Activated T-cell treated with anti-CD3 and anti-CD28 coated beads, Interleukin-2, amount 50 U/mL, for 4 hours (primary cell): ENCODE results near the gene MYO3B. TPM values are rescaled to one million over a fixed set of nuclear protein-coding genes. Genes with fewer than 3 reads are reported as not detected.
"Not testable (repeated sequence)": the region's sequence is repeated elsewhere in the genome, so short reads cannot be mapped to it uniquely, and the experiment has no call there.

ENCODE experiments used
- ATAC-seq, 2 donors: fragments of 200-7000 bp; cut with Tn5 transposase; one replicate each; pipeline ENCODE4 v1.10.0; 2021
- DNase-seq: peaks from one replicate; pipeline ENCODE4 v3.0.0-alpha.2; 2020
- H3K27me3 Mint-ChIP-seq: one replicate; pipeline ENCODE4 v1.8.0; 2021; ENCODE audit warnings: low read depth, mixed read lengths
- H3K36me3 Mint-ChIP-seq: one replicate; pipeline ENCODE4 v1.8.0; 2022; ENCODE audit warnings: mixed read lengths; ENCODE audit not compliant: insufficient read depth
- H3K4me1 Mint-ChIP-seq: one replicate; pipeline ENCODE4 v1.8.0; 2021; ENCODE audit warnings: low read depth, mixed read lengths
- H3K4me3 Mint-ChIP-seq: one replicate; pipeline ENCODE4 v1.8.0; 2021; ENCODE audit warnings: mild to moderate bottlenecking, moderate library complexity, mixed read lengths
- H3K9me3 Mint-ChIP-seq: one replicate; pipeline ENCODE4 v1.8.0; 2021; ENCODE audit warnings: mixed read lengths
- total RNA-seq, 3 donors: library from RNA; stranded (reverse); gene quantifications; one replicate each; pipeline ENCODE4 v1.2.1, GENCODE V29; 2021

The MYO3B gene
- total RNA-seq, 3 donors from 2014 or later: 0.08 TPM

GRCh38 chr2:170433448-170433847 lies 255.5 kb downstream of the MYO3B start:
- no peak for ATAC-seq
- no peak overlapping the region for H3K4me3 Mint-ChIP-seq
- H3K9me3 Mint-ChIP-seq: no peaks in the 10 kb centered on the region
- H3K36me3 Mint-ChIP-seq: no peaks in the 10 kb centered on the region
- H3K4me1 Mint-ChIP-seq: peaks cover 22% of the 10 kb centered on the region
- DNase-seq: no peak
- H3K27me3 Mint-ChIP-seq: peaks cover 4% of the 10 kb centered on the region

DNA sequence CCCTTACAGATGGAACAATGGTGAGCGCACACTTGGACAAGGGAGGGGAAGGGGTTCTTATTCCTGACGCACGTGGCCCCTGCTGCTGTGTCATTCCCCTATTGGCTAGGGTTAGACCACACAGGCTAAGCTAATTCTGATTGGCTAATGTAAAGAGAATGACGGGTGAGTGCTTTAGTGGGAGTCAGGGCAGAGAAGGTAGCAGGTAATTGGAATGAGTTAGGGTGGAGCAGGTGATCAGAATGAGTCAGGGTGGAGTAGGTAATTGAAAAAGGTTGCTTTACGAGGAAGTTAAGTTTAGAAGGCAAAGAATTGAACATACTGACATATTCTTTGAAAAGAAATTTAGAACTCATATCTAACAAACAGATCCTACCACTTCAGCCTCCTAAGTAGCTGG lies 256.4 kb downstream of the MYO3B start:
- DNase-seq, H3K27me3 Mint-ChIP-seq, H3K4me3 Mint-ChIP-seq, ATAC-seq, H3K9me3 Mint-ChIP-seq, H3K36me3 Mint-ChIP-seq: not testable (repeated sequence)
- H3K4me1 Mint-ChIP-seq: peaks cover 22% of the 10 kb centered on the region

DNA sequence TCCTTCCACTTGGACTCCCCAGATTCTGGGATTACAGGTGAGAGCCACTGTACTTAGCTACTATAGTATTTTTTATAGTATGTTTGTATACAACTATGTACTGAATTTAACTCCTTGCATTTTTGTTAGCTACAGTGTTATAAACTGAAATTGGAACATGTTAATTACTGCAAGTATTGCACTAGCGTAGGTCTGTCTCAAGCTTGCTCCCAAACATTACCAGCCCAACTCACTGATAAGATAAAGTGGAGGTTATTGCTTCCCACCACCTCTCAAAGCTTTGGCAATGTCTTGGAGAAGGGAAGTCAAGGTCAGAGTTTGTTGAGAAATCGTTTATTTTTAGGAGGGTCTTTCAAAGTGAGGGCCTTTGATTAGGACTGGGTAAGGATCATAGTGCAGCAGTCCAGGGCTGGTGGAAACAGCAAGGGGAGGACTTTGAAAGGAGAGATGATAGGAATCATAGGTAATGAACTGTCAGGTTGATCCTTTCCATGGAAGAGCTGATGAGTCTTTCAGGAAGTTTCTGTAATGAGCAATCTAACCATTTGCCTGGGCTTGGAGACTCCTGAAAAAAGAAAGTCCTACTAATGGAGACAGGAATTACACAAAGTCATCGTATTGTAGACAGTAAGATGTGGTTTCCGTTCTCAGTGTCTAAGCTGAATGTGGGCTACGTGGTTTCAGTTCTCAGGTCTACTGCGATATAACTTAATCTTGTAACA lies 257.1 kb downstream of the MYO3B start:
- ATAC-seq (peak; percentile 73 to 78), DNase-seq (no peak)
- Mint-ChIP-seq H3K36me3 (no peaks in the 10 kb centered on the region), H3K4me1 (peaks cover 22% of the 10 kb centered on the region), H3K27me3 (peaks cover 2% of the 10 kb centered on the region), H3K4me3 (no peak overlapping the region), H3K9me3 (no peaks in the 10 kb centered on the region)

- DNase-seq: no peak
- Mint-ChIP-seq H3K9me3 (no peaks in the 10 kb centered on the region), H3K27me3 (peaks cover 6% of the 10 kb centered on the region), H3K4me3 (no peak overlapping the region), H3K36me3 (no peaks in the 10 kb centered on the region), H3K4me1 (peaks cover 22% of the 10 kb centered on the region)
- ATAC-seq: peak in 1 of 2 donors; percentile 32
These were observed 258.4 kb downstream of the MYO3B start for GRCh38 chr2:170436077-170436943.

DNA sequence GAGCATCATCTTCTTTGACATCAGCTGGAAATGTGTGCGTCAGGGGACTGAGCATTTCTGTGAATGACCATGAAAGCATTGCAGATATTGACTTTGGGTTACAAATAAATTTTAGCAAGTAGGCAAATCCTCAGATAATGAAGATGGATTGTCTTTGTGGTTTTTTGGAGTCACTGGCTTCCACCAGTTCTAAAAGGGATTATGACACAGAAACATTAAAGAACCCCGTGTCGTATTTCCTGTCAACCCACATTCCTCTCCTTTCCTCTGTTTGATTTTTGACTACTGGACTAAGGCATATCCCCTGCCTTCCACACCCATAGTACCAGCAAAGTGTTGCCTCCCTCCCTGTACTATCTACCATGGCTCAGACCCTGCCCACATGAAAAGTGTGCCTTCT lies 268.1 kb downstream of the MYO3B start:
- Mint-ChIP-seq H3K9me3 (no peaks in the 10 kb centered on the region), H3K4me3 (no peak overlapping the region), H3K27me3 (peaks cover 11% of the 10 kb centered on the region), H3K4me1 (no peaks in the 10 kb centered on the region), H3K36me3 (no peaks in the 10 kb centered on the region)
- ATAC-seq: no peak
- no peak for DNase-seq

GRCh38 chr2:170449034-170449433 lies 271.1 kb downstream of the MYO3B start:
- peaks cover 4% of the 10 kb centered on the region for H3K27me3 Mint-ChIP-seq
- no peak for DNase-seq
- H3K4me3 Mint-ChIP-seq: no peak overlapping the region
- no peaks in the 10 kb centered on the region for H3K36me3 Mint-ChIP-seq
- H3K4me1 Mint-ChIP-seq: no peaks in the 10 kb centered on the region
- H3K9me3 Mint-ChIP-seq: no peaks in the 10 kb centered on the region
- ATAC-seq: no peak

GRCh38 chr2:170454471-170455372 lies 276.8 kb downstream of the MYO3B start:
- ATAC-seq (no peak), DNase-seq (no peak)
- Mint-ChIP-seq H3K4me1 (no peaks in the 10 kb centered on the region), H3K36me3 (no peaks in the 10 kb centered on the region), H3K27me3 (no peaks in the 10 kb centered on the region), H3K4me3 (no peak overlapping the region), H3K9me3 (no peaks in the 10 kb centered on the region)

- Mint-ChIP-seq H3K4me3 (no peak overlapping the region), H3K4me1 (no peaks in the 10 kb centered on the region), H3K27me3 (peaks cover under 1% of the 10 kb centered on the region), H3K9me3 (no peaks in the 10 kb centered on the region), H3K36me3 (no peaks in the 10 kb centered on the region)
- DNase-seq: no peak
- ATAC-seq: no peak
These were observed 277.9 kb downstream of the MYO3B start for GRCh38 chr2:170455617-170456426.

DNA sequence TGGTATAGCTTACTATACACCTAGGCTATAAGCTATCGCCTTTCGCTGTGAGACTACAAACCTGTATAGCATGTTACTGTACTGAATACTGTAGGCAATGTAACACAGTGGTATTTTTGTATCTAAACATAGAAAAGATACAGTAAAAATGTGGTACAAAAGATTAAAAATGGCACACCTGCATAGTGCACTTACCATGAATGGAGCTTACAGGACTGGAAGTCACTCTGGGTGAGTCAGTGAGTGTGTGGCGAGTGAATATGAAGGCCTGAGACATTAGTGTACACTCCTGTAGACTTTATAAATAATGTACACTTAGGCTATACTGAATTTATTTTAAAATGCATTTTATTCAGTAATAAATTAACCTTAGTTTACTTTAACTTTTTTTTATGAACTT lies 279.0 kb downstream of the MYO3B start:
- ATAC-seq (no peak), DNase-seq (no peak)
- no peaks in the 10 kb centered on the region for H3K36me3 Mint-ChIP-seq
- H3K4me3 Mint-ChIP-seq: no peak overlapping the region
- no peaks in the 10 kb centered on the region for H3K4me1 Mint-ChIP-seq
- no peaks in the 10 kb centered on the region for H3K9me3 Mint-ChIP-seq
- H3K27me3 Mint-ChIP-seq: peaks cover 1% of the 10 kb centered on the region

DNA sequence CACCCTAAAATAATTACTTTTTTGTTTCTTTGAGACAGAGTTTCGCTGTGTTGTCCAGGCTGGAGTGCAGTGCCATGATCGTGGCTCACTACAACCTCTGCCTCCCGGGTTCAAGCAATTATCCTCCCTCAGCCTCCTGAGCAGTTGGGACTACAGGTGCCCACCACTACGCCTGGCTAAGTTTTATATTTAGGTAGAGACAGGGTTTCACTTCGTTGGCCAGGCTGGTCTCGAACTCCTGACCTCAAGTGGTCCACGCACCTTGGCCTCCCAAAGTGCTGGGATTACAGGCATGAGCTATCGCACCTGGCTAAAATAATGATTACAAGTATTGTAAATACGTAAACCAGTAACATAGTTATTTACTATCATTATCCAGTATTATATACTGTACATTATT lies 279.8 kb downstream of the MYO3B start:
- H3K4me1 Mint-ChIP-seq: no peaks in the 10 kb centered on the region
- no peaks in the 10 kb centered on the region for H3K9me3 Mint-ChIP-seq
- peaks cover 1% of the 10 kb centered on the region for H3K27me3 Mint-ChIP-seq
- H3K4me3 Mint-ChIP-seq: no peak overlapping the region
- no peak for ATAC-seq
- H3K36me3 Mint-ChIP-seq: no peaks in the 10 kb centered on the region
- no peak for DNase-seq

DNA sequence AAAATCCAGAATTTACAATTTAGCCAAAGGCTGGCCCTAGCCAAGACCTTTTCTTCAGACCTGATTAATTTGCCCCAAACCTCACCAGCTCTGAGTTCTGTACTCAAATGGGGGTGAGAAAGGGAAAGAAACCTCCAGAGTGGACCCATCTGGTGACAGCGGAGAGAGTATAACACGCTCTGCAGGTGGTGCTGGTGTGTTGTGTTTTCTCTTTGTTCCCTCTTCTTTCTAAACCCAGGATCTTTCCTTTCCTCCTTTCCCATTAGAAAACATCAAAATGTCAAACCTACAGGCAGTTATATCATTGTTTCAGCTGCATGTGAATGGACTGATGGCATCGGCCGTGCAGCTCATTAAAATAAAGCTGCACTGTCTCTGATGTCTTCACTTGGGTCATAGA lies 283.9 kb downstream of the MYO3B start:
- Mint-ChIP-seq H3K4me3 (no peak overlapping the region), H3K36me3 (no peaks in the 10 kb centered on the region)
- no peak for ATAC-seq

DNA sequence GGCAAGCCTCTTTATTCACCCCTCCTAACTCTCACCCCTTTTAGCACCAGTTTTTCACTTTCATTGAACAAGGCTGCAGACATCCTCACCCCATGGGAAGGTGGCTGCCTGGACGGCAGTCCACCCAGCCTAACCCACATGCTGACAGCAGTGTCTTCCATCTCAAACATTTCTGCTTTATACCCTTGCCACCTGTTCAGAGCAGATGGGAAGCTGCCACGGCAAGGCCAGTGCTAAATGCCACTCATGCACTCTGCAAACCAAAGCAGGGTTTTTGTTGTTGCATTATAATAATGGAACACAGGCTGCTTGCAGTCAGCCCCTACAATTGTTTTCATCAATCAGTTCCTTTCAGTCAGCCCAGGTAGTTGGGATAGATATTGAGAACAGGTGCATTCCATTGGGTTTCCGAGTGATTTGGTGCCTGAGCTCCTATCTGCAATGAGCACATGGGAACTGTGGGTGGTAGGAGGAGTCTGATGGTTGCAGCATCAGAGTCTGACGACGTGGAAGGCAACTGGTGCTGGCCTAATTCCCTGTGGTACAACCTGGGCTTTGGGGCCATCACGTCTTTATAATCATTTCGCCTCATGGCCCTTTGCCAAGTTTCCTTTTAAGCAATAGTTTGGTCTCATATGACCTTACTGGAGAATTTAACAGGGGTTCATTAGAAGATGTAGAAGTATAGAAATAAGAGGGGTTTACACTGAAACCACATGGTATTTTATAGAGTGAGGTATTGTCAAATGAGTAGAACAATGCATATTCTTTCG lies 284.7 kb downstream of the MYO3B start:
- Mint-ChIP-seq H3K27me3 (peaks cover 1% of the 10 kb centered on the region), H3K36me3 (no peaks in the 10 kb centered on the region), H3K4me3 (no peak overlapping the region), H3K9me3 (no peaks in the 10 kb centered on the region), H3K4me1 (no peaks in the 10 kb centered on the region)
- ATAC-seq (no peak), DNase-seq (no peak)

More for the DNA sequence above, 283.9 kb downstream of the MYO3B start:
- Mint-ChIP-seq H3K9me3 (no peaks in the 10 kb centered on the region), H3K4me1 (no peaks in the 10 kb centered on the region), H3K27me3 (peaks cover 1% of the 10 kb centered on the region)
- DNase-seq: no peak

GRCh38 chr2:170463206-170463537 lies 285.2 kb downstream of the MYO3B start:
- Mint-ChIP-seq H3K4me1 (no peaks in the 10 kb centered on the region), H3K9me3 (no peaks in the 10 kb centered on the region), H3K27me3 (peaks cover 1% of the 10 kb centered on the region), H3K4me3 (no peak overlapping the region), H3K36me3 (no peaks in the 10 kb centered on the region)
- no peak for DNase-seq
- ATAC-seq: no peak
